Activated CD4-positive, alpha-beta T cell treated with anti-CD3 and anti-CD28 coated beads, Interleukin-2, amount 50 U/mL, for 24 hours (primary cell): Measurements from ENCODE around the gene RPN2.

Experiments used
- DNase-seq, 2 donors: peaks; one replicate each; pipeline ENCODE4 v3.0.0-alpha.2; 2020; ENCODE audit warnings: low read depth in 1 of 2, low spot score in 1 of 2

RPN2 gene

DNA sequence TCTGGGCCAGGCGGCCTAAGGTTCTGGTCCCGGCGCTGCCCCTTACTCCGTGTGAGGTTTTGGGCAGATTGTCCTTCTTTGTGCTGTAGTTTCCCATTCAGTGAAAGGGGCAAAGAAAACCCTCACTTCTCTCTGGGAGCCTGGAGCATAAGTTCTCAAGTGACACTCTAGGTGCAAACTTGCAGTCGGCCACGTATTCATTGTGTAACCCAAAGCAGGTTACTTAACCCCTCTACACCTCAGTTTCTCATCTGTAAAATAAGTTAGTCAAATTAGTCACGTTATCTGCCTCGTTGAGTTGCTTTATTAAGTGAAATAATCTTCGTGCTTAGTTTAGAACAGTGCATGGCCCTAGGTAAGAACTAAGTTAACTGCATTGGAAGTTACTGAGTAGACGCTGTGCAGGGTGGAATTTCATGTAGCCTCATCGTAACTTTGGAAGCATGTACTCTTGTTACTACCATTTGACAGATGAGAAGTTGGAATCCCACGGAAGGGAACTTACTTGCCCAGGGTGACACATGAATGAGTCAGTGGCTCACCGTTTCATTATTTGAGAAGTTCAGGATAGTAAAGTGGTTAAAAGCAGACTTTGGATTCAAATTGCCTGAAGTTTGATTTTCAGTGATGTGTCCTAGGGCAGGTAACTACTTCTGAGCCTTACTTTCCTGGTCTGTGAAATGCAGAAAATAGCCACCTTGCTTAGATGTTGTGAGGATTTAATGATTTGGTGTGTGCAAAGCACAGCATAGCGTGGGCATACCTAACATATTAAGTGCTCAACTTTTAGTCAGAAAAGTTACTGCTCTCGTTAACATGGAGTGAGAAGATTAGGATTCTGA, 774 bp downstream of the RPN2 start:
- DNase-seq, result no peak

DNA sequence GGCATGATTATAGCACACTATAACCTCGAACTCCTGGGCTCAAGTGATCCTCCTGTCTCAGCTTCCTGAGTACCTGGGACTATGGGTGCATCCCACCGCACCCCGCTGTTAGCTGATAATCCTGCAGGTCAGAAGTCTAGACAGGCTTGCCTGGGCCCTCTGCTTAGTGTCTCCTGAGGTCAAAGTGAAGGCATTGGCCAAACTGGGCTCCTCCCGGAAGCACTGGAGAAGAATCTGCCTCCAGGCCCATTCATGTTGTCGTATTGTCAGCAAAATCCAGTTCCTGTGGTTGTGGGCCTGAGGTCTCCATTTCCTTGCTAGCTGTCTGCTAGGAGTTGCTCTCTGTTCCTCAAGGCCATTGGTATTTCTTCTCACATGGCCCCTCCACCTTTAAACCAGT, 6.6 kb downstream of the RPN2 start:
- DNase-seq, result no peak

DNA sequence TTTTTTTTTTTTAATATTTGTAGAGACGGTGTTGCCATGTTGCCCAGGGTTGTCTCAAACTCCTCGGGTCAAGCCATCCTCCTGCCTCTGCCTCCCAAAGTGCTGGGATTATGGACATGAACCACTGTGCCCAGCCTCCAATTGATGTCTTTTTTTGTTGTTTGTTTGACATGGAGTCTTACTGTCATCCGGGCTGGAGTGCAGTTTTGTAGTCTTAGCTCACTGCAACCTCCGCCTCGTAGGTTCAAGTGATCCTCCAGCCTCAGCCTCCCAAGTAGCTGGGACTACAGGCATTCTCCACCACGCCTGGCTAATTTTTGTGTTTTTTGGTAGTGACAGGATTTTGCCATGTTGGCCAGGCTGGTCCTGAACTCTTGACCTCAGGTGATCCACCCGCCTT, 9.7 kb downstream of the RPN2 start:
- DNase-seq, result no peak

DNA sequence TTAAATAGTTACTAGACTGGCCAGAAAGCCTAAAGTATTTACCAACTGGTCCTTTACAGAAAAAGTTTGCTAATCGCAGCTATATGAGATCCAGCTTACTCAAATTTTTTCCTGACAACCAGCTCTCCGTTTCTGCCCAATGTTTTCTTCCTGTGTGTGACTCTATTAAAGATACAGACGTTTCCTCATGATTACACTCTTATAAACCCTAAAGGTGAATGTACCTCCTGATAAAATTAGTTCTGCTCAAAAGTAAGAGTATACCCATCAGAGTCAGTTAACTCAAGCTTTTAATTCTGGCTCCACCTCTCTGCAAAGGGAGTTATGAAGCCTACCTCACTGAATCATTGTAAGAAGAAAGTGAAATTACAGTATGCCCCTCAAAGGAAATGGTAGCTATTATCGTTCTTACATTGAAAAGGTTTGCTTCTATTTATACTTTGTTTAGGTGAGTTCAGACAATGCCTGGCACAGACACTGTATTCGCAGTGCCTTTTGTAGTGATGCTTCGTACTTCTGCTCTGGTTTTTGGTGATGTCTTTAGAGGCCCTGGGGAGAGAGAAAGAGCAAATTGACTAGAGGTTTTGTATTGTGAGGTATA, 10.4 kb downstream of the RPN2 start:
- DNase-seq, result no peak

DNA sequence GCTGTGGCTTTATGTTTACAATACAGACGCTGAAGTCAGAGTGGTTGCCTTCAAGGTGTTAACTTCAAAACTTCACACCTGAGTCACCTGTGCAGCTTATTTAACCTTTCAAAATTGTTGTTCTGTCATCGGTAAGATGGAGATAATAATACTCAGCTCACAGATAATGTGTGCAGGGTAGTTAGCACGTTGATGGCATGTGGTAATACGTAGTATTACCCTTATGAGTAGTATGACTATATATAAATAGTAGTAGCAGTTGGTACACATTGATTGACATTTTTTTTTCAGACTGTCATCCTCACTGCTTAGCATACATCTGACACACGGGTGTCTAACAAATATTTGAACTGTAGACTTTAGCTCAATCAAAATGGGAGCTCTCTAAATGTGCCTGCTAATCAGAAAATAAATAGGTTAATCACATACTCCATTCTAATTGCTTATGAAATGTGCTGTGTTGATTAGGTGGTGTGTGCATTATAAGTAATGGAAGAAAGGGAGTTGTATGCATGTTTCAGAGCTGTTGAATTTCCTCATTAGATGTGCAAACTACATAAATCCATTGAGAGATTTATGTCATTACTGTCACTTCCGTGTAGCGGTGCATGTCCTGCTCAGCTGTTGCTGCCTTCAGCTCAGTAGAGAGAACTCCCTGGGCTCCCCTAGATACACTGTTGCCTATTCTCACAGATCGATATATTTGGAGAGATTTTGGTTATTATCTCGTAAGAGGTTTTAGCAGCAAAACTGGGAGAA, 11.4 kb downstream of the RPN2 start:
- DNase-seq, result no peak

DNA sequence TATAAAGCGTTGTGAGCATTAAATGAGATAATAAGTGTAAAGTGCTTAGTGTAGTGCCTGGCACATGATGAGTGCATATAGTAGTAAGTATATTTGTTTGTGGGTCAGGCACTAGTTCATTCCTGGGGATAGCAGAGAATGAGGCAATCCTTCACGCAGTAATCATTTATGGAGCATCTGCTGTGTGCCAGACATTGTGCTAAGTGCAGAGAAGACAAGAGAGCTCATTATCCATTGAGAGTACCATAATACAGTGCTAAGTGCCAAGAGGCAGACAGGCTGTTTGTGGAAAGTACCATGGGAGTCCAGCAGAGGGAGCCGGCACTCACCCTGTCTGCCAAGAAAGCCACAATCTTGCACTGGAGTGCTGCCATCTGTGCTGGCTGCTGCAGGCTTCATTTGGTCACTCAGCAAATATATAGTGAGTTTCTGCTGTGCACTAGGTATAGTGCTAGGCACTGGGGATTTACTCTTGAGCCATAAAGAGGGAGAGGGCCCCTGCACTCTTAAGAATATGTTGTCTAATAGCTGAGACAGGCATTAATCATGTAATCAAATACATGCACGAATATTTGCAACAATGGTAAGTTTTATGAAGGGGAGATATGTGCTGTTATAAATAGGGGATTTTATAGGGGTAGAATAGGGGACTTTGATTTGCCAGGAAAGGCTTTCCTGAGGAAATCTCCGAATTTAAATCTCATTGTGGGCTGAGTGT, 13.2 kb downstream of the RPN2 start:
- DNase-seq, result peak; percentile 40 to 55

DNA sequence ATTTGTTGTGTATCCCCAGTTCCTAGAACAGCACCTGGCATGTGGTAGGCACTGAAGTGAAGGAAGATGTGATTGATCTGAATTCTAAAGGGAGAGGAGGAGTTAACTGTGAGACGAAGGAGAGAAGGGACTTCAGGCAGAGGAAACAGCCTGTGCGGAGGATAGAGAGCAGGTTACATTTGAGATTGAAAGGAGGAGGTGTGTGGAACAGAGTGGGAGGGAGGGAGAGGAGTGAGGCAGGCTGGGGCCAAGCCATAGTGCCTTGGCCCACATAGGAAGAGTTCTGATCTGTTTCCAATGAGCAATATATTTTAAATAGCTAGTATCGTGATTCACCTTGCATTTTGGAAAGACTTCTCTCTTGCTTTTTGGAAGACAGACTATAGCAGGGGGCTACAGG, 14.1 kb downstream of the RPN2 start:
- DNase-seq, result no peak

DNA sequence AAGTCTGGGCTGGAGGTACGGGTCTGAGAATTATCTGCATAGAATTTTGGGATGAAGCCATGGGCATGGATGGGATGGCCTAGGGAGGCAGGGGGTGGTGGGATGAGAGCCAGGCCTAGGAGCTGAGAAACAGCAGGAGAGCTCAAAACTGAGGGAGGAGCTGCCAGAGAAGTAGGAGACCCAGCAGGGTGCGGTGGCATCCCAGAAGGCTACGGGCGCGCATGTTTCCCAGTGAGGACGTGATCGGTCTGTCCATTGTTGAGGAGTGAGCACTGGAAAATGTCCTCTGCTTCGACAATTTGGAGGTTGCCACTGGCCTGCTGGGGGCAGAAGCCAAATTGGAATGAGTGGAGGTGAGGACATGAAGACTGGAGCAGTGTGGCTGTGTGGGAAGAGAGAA, 14.7 kb downstream of the RPN2 start:
- DNase-seq, result no peak

DNA sequence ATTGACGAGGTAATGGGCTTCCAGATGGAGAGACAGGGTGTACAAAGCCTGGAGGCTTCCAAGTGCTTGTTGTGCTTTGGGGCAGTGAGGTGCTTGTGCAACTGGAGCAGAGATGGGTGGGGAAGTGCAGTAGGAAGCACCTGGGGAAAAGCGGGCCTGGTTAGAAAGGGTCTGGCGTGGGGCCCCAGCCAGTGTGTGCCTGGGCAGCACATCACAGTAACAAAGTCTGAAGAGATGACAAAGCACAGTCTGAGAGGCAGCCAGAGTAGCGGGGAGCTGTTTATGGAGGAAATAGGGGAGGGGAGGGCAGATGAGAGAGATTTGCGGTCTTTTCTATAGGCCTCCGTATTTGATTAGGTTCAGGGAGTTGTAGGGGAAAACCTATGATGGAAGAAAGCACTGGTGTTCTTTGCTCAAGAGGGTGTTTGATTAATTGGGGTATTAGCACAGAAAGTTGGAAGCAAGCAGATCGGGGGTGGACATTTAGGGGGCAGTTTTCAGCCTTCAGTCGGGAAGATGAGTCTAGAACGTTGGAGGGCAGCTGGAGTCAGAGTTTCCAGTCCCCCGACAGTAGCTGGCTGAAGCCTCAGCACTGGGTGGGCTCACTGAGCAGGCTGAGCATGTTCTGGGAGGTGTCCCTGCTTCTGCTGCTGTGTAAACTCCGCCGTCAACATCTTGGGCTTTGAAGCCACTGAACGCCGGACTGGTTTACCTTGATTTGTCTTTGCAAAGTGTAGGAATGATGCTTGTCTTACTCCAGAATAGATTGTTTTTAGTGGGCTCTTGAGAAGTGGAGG, 15.7 kb downstream of the RPN2 start:
- DNase-seq, result no peak

DNA sequence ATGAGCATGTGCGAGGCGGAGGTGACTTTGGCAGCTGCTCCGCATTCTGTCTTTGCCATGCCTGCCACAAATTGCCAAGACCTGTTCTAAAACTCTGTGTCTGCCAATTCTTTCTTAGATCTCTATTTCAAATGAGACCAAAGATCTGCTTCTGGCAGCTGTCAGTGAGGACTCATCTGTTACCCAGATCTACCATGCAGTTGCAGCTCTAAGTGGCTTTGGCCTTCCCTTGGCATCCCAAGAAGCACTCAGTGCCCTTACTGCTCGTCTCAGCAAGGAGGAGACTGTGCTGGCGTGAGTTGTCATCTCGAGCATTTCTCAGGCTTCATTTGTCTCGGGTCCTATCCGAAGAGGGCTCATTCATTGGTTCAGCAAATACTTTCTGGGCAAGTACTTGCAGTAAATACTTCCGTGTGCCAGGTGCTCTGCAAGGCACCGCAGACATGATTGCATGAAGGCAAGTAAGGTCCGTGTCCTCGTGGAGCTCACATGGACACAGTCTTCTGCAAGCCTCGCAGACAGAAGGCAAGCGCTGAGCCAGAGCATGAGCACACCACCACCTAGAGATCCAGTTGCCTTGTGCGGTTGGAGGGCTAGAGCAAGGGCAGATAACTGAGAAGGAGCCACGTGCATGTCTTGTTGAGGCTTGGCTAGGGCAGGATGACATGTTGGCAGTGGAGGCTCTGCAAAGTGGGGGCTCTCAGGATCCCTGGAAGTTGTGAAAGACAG, 20.0 kb downstream of the RPN2 start:
- no peak for DNase-seq

DNA sequence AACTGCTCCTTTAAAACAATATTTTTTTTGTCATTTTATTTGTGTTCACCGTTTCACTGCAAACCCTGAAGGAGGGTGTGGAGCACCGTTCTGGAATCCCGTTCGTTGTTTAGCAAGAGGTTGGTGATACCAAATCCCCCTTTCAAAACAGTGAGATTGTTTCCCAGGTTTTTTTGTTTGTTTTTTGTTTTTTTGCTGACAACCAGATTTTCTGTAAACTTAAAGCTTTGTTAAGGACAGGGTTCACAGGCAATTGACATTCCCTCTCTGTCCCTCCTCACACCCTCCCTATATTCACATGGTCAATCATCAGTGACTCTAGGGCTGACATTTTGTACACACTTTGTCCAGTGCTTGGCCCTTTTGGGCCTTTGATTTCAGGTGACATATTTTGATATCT, 21.2 kb downstream of the RPN2 start:
- DNase-seq, result no peak

DNA sequence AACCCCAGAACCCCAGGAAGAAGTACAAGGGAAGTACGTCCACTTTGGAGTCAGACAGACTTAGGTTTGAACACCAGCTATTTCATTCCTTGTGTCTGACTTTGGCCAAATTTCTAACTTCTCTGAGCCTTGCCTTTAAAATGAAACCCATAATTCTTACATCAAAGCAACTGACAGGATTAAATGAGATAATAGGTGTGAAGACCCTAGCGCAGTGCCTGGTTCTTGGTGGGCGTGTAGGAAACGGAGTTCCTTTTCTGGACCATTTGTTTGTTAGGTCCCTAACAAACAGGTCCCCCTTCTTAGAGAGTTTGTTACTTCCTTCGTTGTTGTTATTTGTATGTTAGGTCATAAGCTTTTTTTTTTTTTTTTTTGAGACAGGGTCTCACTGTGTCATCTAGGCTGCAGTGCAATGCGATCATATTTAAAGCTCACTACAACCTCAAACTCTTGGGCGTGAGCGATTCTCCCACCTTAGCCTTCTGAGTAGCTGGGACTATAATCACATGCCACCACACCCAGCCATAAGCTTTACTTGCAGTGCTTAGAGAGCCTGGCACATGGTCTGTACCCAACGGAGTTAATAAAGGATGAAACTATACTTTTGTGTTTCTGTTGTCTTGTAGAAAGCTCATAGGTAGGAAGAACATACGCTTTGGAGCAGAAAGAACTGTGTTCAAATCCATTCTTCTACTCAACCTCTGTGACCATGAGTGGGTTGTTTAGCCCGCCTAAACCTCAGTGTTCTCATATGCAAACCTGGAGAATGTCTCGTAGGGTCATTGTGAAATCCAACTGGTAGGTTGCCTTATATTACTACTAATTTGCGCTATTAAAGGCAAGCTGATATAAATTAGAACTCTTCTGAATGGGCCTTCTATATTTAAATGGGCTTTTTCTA, 22.0 kb downstream of the RPN2 start:
- no peak for DNase-seq

DNA sequence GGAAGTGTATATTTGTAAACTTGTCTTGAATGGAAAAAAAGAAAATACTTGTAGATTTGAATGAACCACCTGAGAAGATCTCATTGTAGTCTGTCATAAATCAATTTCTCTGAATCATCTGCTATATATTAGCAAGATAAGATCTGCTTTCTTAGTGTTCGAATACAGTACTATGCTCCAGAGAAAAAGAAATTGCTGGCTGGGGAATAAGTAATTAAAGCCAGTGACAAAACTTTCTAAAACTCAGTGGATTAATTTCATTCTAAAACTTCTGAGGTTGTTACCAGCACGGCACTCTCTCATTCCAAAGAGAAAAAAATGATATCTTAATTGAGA, 22.7 kb downstream of the RPN2 start:
- no peak for DNase-seq

DNA sequence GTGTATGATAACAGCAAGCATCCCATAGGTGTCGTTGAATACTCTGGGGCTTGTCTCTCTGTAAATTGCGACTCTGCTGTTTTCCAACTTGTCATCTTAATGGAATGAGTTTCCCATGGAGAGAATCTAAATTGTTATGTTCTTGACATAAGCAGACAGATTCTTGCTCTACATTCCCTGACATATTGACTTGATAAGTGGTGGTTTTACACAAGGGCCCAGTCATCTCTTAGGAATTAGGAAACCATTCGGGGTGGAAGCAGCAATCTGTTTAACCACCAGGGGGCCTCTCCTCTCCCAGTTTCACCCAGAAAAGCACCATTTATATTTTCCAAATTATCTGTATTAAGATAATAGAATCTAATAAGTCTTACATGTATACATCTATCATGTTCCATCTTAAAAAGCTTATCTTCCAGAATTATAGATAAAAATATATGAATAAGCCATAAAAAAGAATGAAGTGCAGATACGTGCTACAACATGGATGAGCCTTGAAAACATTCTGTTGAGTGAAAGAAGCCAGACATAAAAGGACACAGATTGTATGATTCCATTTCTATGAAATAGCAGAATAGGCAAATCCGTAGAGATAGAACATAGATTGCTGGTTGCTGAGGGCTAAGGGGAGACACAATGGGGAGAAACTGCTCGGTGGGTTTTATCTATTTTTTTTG, 23.3 kb downstream of the RPN2 start:
- no peak for DNase-seq

DNA sequence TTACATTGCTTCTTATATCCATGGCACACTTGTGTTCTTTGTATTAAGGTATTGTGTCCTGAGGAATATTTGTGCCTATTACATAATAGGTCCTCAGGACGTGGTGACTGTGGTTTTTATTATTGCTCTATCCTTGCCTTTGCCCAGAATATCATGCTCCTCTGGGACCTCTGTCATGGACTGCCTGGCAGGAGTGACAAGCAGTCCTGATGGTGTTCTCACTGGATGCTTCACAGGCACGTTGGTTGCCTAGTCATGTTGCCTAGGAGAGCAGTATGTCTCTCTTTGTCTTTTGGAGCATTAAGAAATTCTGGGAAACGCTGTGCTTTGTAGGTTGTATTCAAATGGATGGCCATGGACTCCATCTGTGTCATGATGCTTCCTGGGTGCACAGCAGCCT, 24.9 kb downstream of the RPN2 start:
- no peak for DNase-seq

DNA sequence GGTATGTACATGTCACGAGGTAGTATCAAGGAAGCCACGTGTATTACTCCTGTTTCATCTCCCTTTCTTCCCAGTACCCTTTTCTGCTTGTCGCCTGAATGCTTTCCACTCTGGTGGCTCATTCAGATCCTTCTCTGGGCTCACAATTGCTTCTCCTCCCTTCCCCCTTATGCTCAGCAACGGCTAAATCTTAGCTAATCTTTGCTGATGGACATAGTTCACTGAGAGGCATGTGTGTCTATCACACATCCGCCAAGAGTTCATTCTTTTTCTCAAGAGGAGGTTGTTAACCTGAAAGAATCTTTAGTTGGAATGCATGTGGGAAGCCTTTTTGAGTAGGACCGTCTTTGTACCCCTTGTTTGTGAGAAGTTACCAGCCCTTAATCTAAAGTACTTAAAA, 26.0 kb downstream of the RPN2 start:
- no peak for DNase-seq

DNA sequence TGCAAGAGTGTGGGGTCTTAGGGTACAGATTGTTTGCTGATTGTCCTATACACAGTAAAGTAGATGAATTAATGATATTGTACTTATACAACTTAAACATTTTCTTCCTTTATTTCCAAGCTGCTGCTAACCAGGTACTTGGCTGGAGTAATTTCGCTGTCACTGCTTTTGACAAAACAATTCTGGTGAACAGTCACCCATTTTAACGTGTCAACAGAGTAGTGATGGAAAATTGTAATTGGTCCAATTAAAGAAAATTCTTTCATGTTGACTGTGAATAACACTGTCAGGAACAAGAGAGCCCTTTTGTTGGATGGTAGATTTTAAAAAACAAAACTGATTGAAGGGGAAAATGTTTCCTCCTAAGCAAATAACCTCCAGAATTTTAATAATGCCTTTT, 26.7 kb downstream of the RPN2 start:
- no peak for DNase-seq

DNA sequence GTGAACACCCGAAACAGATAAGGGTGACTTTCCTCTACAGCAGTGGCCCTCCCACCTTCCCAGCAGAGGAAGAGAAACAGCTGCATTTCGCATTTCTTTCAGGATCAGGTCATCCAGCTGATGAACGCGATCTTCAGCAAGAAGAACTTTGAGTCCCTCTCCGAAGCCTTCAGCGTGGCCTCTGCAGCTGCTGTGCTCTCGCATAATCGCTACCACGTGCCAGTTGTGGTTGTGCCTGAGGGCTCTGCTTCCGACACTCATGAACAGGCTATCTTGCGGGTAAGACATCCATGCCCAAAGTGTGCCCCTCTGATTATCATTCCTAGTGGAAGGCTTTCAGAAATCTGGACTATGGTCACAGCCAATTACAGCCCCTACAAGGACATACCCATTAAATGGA, 28.0 kb downstream of the RPN2 start:
- no peak for DNase-seq

DNA sequence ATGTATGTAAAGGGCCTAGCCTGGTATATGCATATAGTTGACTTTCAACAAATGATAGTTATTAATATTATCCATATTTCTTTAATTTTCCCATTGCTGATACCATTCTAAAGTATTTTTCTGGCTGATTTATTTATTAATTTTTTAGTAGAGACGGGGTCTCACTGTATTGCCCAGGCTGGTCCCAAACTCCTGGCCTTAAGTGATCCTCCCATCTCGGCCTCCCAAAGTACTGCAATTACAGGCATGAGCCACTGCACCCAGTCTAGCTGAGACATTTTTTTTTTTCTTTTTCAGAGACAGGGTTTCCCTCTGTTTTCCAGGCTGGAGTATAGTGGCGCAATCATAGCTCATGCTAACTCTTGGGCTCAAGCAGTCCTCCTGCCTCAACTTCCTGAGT, 30.1 kb downstream of the RPN2 start:
- no peak for DNase-seq
